Measurements from ENCODE around the gene SLC8A1.

Gene SLC8A1

DNA sequence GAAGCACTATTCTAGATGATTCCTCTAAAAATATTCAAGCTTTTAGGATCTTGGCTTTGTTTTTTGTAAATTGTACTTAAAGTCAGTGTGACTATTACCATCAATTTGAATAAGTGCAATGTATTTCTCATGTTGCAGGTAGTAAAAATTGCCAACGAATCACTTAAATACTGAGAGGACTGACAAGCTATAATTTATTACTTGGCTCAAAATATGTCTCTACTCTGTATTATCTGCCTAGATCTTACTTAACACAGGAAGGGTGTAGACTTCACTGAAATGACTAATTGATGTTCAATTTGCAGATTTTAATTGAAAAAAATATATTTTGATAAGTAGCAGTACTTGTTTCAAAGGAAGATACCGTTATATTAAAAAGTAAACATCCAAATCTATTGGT is 202.3 kb downstream of the SLC8A1 start:
- ChIA-PET CTCF (interaction anchor here (1.2 to 1.6 kb wide), 2 partner anchors 16 to 100 kb away, joined by 3 read pairs; no protein-coding TSS in a partner anchor), POLR2A (no interaction called here)
- TF ChIP-seq, protein P1, sequence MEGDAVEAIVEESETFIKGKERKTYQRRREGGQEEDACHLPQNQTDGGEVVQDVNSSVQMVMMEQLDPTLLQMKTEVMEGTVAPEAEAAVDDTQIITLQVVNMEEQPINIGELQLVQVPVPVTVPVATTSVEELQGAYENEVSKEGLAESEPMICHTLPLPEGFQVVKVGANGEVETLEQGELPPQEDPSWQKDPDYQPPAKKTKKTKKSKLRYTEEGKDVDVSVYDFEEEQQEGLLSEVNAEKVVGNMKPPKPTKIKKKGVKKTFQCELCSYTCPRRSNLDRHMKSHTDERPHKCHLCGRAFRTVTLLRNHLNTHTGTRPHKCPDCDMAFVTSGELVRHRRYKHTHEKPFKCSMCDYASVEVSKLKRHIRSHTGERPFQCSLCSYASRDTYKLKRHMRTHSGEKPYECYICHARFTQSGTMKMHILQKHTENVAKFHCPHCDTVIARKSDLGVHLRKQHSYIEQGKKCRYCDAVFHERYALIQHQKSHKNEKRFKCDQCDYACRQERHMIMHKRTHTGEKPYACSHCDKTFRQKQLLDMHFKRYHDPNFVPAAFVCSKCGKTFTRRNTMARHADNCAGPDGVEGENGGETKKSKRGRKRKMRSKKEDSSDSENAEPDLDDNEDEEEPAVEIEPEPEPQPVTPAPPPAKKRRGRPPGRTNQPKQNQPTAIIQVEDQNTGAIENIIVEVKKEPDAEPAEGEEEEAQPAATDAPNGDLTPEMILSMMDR (IDR thresholded peaks at IDR 0.05; ENCODE audit: control extremely low read depth, extremely low read depth, low read depth, missing control alignments), result no peak
- no peak for DNase-seq (ENCODE audit: extremely low spot score)

DNA sequence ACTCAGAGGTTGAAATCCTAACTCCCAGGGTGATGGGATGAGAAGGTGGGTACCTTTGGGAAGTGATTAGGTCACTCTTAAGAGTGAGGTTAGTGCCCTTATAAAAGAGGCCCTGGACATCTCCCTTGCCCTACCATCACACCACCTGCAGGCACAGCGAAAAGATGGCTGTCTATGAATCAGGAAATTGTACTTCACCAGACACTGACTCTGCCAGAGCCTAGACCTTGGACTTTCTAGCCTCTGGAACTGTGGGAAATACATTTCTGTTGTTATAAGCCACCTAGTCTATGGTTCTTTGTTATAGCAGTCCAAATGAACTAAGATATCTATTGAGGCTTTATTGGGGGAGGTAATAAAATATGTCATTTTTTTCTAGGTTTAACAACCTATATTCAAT is 203.6 kb downstream of the SLC8A1 start:
- no peak for DNase-seq (ENCODE audit: extremely low spot score)
- TF ChIP-seq, protein P1 (IDR thresholded peaks at IDR 0.05; ENCODE audit: control extremely low read depth, extremely low read depth, low read depth, missing control alignments), result no peak
- POLR2A ChIA-PET, result no interaction called here
- CTCF ChIA-PET, result interaction anchor here (1.6 kb wide), 1 partner anchor 101 kb away, joined by 3 read pairs; no protein-coding TSS in a partner anchor

DNA sequence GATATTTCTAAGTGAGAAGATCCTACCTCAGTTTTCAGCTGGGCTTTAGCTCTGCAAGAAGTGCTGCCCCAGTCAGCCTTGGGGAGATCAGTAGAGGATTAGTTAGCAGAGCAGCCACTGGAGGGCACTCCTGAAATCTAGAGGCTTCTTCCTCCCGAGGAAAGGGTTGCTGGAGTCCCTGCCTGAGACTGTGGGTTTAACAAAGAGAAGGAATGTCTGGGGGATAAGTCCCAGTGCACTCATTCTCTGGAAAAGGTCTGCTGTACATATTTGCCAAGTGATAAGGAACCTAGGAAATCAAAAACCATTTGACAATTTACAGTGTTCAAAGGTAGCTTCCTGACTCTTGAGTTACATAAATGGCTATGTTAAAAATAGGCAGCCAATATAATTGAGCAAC is 207.2 kb downstream of the SLC8A1 start:
- TF ChIP-seq, protein P1 (IDR thresholded peaks at IDR 0.05; ENCODE audit: control extremely low read depth, extremely low read depth, low read depth, missing control alignments), result peak; percentile 61
- CTCF ChIA-PET, result interaction anchor here (0.8 to 2.9 kb wide), 6 partner anchors 12 to 321 kb away, joined by 3 to 16 read pairs (median 4); no protein-coding TSS in a partner anchor
- DNase-seq (ENCODE audit: extremely low spot score), result peak; percentile 16
- POLR2A ChIA-PET, result no interaction called here

DNA sequence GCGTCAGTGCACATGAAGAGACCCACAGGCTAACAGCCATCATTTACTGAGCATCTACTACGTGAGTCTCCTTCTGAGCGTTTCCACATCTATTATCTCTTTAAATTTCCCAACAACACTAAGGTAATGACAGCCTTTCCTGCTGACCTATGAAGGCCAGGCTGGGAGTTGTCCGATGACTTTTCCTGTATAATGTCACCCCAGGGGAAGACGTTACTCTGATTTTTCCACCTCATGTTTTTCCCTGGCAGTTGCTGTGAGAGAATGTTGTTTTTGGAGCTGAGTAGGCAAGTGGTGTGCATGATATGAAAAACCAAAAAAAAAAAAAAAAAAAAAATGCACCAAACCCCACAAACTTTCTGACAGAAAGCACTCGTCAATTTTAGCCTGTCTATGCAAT is 207.6 kb downstream of the SLC8A1 start:
- POLR2A ChIA-PET, result no interaction called here
- TF ChIP-seq, protein P1 (IDR thresholded peaks at IDR 0.05; ENCODE audit: control extremely low read depth, extremely low read depth, low read depth, missing control alignments), result no peak
- CTCF ChIA-PET, result interaction anchor here (0.8 to 2.9 kb wide), 5 partner anchors 13 to 311 kb away, joined by 3 to 16 read pairs (median 3); no protein-coding TSS in a partner anchor
- DNase-seq (ENCODE audit: extremely low spot score), result no peak

GRCh38 chr2:40243581-40244187 is 208.2 kb downstream of the SLC8A1 start:
- CTCF ChIA-PET, result interaction anchor here (0.8 to 2.9 kb wide), 5 partner anchors 10 to 311 kb away, joined by 3 to 16 read pairs (median 3); no protein-coding TSS in a partner anchor
- no peak for DNase-seq (ENCODE audit: extremely low spot score)
- POLR2A ChIA-PET, result no interaction called here
- TF ChIP-seq, protein P1 (IDR thresholded peaks at IDR 0.05; ENCODE audit: control extremely low read depth, extremely low read depth, low read depth, missing control alignments), result no peak

- no peak for DNase-seq (ENCODE audit: extremely low spot score)
- ChIA-PET CTCF (interaction anchor here (2.9 kb wide), 1 partner anchor 313 kb away, joined by 16 read pairs; no protein-coding TSS in a partner anchor), POLR2A (no interaction called here)
- TF ChIP-seq, protein P1 (IDR thresholded peaks at IDR 0.05; ENCODE audit: control extremely low read depth, extremely low read depth, low read depth, missing control alignments), result no peak
Measured at GRCh38 chr2:40242315-40242714, 209.6 kb downstream of the SLC8A1 start.
